Neural cell (in vitro differentiated cells): ENCODE measurements around the gene LYRM2.

Experiments
- CTCF ChIP-seq: fragments of 450-650 bp; IDR thresholded peaks from 2 replicates; pipeline ENCODE4 v1.5.1; 2014; ENCODE audit warnings: antibody characterized with exemption, mild to moderate bottlenecking, moderate library complexity; ENCODE audit not compliant: poor library complexity, severe bottlenecking
- EP300 ChIP-seq: fragments of 450-650 bp; conservative IDR thresholded peaks from 2 replicates; pipeline ENCODE4 v1.6.1; 2014; ENCODE audit warnings: antibody characterized with exemption, mild to moderate bottlenecking, moderate library complexity; ENCODE audit not compliant: poor library complexity, severe bottlenecking
- EZH2 ChIP-seq: fragments of 200-600, 300-800 bp; shearing (Covaris generic), sonication (generic); IDR thresholded peaks from 2 replicates; pipeline ENCODE4 v1.6.1; 2014; ENCODE audit warnings: antibody characterized with exemption, low read length, borderline replicate concordance, mild to moderate bottlenecking; ENCODE audit not compliant: insufficient read depth, poor library complexity, severe bottlenecking
- RAD21 ChIP-seq: fragments of 450-650 bp; conservative IDR thresholded peaks from 2 replicates; pipeline ENCODE4 v1.6.1; 2014; ENCODE audit warnings: antibody characterized with exemption, mild to moderate bottlenecking, moderate library complexity
- TAF1 ChIP-seq: IDR thresholded peaks from 2 replicates; pipeline ENCODE4 v1.6.1; 2012; ENCODE audit warnings: low read depth

GRCh38 chr6:89563866-89564265, 74.7 kb downstream of the LYRM2 start:
- TF ChIP-seq CTCF (no peak), EP300 (no peak), RAD21 (no peak), TAF1 (no peak), EZH2 (no peak)
